Measurements from ENCODE around the gene ABLIM1.

ABLIM1 gene

DNA sequence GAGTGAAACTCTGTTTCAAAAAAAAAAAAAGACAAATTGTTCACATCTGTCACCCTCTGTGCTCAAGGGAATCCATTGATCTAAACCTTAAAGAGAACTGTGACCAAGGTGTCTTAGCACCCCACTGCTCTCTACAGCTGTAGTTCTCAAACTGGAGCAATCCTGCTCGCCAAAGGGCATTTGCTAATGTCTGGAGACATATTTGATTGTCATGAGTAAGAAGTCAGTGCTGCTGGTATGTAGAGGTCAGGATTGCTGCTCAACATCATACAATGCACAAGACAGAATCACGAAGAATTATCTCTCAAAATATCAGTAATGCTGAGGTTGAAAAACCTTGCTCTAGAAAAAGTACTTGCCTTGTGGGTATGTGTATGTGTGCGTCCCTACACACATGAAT is 30.0 kb downstream of the ABLIM1 start:
- Histone ChIP-seq H3K36me3 (no peaks in the 10 kb centered on the region), H3K9ac (no peak overlapping the region), H3K4me2 (no peak overlapping the region), H3K9me3 (peaks cover 19% of the 10 kb centered on the region), H3K27me3 (peaks cover 34% of the 10 kb centered on the region), H3K27ac (no peak overlapping the region), H3K4me1 (peaks cover 4% of the 10 kb centered on the region; the same call in 1 of the 2 replicates), H3K4me3 (no peak overlapping the region), H4K20me1 (no peaks in the 10 kb centered on the region)
- no peak for TF ChIP-seq Cebpa-rat (IDR thresholded peaks at IDR 0.05)

DNA sequence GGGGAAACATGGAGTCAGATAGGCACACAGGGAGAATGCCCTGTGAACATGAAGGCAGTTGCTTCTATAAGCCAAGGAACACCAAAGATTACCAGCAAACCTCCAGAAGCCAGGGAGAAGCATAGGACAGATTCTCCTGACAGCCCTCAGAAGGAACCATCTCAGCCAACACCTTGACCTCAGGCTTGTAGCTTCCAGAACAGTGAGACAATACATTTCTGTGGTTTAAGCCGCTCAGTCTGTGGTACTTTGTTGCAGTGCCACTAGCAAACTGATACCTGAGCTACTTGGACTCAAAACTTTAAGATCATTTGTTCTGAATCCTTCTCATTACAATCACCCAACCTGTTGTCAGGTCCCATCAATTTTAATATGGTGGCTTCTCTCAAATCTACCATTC is 31.2 kb downstream of the ABLIM1 start:
- Histone ChIP-seq H3K4me1 (peaks cover 4% of the 10 kb centered on the region; the same call in 1 of the 2 replicates), H3K9me3 (peaks cover 15% of the 10 kb centered on the region), H3K36me3 (no peaks in the 10 kb centered on the region), H3K9ac (no peak overlapping the region), H4K20me1 (no peaks in the 10 kb centered on the region), H3K27me3 (peaks cover 22% of the 10 kb centered on the region), H3K4me2 (no peak overlapping the region), H3K27ac (no peak overlapping the region), H3K4me3 (no peak overlapping the region)
- no peak for TF ChIP-seq Cebpa-rat (IDR thresholded peaks at IDR 0.05)

DNA sequence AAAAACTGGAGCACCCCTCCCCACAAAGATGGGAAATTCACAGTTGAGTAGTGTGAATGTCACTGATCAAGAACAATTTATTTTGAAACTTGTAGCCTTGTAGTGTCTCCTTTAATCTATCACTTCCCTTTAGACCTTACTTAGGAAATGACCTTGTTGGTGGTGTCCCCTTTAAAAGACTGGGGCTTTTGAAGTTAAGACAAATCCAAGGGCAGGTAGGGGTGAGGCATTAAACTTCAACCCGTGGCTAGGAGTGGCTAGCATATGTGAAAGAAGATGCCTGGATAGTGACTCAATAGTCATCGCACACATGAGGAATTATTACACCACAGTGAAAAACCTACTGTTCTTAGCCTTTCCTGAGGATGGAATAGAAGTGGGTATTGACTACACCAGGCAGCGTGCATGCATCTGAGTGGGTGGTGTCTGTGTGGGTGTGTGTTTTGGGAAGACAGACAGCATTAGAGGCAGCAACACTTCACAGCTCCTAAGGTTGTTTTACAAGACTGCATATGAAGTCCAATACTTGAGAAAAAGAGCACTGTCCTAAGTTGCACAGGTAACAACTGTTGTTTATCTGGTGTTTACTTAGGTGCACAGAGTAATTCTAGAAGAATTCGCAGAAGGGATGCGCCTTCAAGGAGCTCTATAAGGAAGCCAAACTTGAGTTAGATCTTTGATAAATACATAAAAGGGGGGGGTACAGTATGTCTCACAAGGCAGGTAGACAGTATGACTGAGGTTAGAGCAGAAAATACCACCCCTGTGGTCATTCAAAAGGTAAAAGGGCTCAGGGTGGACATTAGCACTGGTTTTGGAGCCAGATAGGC is 32.9 kb downstream of the ABLIM1 start:
- Histone ChIP-seq H3K27me3 (peaks cover 5% of the 10 kb centered on the region), H3K4me2 (no peak overlapping the region), H4K20me1 (no peaks in the 10 kb centered on the region), H3K4me3 (no peak overlapping the region), H3K9ac (no peak overlapping the region), H3K27ac (no peak overlapping the region), H3K4me1 (peaks cover 4% of the 10 kb centered on the region; the same call in 1 of the 2 replicates), H3K36me3 (no peaks in the 10 kb centered on the region), H3K9me3 (peaks cover 11% of the 10 kb centered on the region)
- TF ChIP-seq Cebpa-rat (IDR thresholded peaks at IDR 0.05), result no peak

DNA sequence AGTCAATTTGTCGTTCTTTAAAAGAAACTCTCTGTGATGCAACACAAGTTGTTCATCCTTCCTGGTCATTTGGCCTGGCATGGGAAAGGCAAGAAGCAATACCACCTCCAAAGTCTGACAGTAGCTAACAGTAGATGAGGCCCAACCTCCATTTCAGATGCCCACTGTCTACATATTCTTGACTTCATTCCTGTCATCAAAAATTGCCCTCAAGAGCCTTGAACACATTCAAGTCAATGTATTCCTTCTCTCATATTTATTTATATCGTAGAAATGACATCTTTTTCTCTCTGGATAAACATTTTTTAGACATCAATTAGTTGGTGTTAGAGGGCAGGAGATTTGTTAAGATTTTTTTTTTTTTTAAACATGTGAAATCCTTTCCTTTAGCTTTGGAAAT is 33.7 kb downstream of the ABLIM1 start:
- peaks cover 11% of the 10 kb centered on the region for H3K9me3 ChIP-seq
- TF ChIP-seq Cebpa-rat (IDR thresholded peaks at IDR 0.05), result no peak
- no peaks in the 10 kb centered on the region for H4K20me1 ChIP-seq
- H3K4me1 ChIP-seq, result peaks cover 4% of the 10 kb centered on the region; the same call in 1 of the 2 replicates
- no peaks in the 10 kb centered on the region for H3K27me3 ChIP-seq
- no peak overlapping the region for H3K4me3 ChIP-seq
- H3K4me2 ChIP-seq, result no peak overlapping the region
- no peaks in the 10 kb centered on the region for H3K36me3 ChIP-seq
- no peak overlapping the region for H3K9ac ChIP-seq
- no peak overlapping the region for H3K27ac ChIP-seq

DNA sequence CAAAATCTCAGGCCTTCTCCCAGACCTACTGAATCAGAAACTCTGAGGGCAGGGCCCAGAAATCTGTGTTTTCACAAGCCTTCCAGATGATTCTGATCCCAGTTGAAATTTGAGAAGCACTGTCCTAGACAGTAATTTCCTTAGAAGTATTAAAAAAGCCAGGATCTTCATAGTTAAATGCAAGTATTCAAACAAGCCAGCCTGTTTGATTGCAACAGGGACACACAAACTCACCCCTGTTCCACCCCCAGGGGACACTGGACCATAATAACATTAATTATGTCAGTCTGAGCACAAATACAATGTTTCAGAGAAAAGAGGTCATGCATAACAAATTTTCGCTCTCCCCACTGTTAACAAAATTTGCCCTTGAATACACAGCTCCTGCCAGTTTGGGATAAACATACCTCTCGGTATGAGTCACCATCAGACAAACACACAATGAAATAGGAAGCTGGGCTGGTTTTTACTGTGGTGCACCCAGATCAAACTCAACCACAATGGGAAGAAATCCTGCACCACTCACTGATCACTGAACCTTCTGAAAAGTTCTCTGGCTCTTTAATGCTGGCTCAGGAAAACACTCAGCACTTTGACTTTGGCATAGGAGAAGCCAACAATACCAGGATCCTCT is 34.3 kb downstream of the ABLIM1 start:
- Histone ChIP-seq H3K9me3 (peaks cover 11% of the 10 kb centered on the region), H4K20me1 (no peaks in the 10 kb centered on the region), H3K4me3 (no peak overlapping the region), H3K4me2 (no peak overlapping the region), H3K36me3 (no peaks in the 10 kb centered on the region), H3K9ac (no peak overlapping the region), H3K27me3 (no peaks in the 10 kb centered on the region), H3K27ac (no peak overlapping the region), H3K4me1 (peaks cover 4% of the 10 kb centered on the region; the same call in 1 of the 2 replicates)
- TF ChIP-seq Cebpa-rat (IDR thresholded peaks at IDR 0.05), result no peak

DNA sequence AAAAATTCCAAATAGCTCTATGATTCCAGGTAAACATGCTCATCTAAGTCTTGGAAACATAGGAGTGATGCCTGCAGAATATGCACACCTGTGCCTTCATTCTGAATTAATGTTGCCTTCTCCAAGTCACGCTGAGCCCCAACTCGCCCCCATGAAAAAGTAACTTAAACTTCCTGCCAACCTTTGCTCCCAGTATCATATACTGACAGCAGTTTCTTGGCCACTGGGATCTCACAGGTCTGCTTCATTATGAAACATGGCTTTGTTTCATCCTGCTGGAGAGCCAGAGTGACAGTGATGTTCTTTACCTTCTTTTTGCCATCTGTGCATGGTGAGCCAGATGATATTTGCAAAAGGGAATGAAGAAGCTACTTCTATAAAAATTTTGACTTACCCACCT is 34.9 kb downstream of the ABLIM1 start:
- Histone ChIP-seq H3K9ac (no peak overlapping the region), H3K9me3 (peaks cover 11% of the 10 kb centered on the region), H3K4me2 (no peak overlapping the region), H3K27me3 (no peaks in the 10 kb centered on the region), H4K20me1 (no peaks in the 10 kb centered on the region), H3K27ac (no peak overlapping the region), H3K36me3 (no peaks in the 10 kb centered on the region), H3K4me3 (no peak overlapping the region), H3K4me1 (peaks cover 4% of the 10 kb centered on the region; the same call in 1 of the 2 replicates)
- no peak for TF ChIP-seq Cebpa-rat (IDR thresholded peaks at IDR 0.05)

DNA sequence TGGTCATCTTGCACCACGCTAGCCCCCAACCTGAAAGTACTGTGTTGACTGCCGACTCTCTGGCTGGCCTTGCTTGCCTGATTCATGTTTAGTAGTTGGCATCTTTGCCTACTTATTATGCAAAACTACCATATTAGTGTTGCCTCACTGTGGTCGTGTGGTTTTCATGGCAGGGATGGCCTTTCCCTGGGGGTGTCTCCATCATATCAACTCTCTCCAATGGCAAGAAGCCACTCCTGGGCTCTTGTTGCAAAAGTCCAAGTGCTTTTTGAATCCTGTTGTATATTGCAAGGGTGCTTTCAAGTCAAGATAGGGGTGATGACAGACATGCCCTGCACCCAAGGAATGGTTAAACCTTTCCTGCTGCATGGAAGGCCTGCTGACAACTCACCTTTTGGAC is 39.4 kb downstream of the ABLIM1 start:
- Histone ChIP-seq H4K20me1 (no peaks in the 10 kb centered on the region), H3K4me3 (no peak overlapping the region), H3K4me1 (peaks cover 2% of the 10 kb centered on the region; the same call in 1 of the 2 replicates), H3K36me3 (no peaks in the 10 kb centered on the region), H3K4me2 (no peak overlapping the region), H3K9me3 (no peaks in the 10 kb centered on the region), H3K9ac (no peak overlapping the region), H3K27ac (no peak overlapping the region), H3K27me3 (no peaks in the 10 kb centered on the region)
- no peak for TF ChIP-seq Cebpa-rat (IDR thresholded peaks at IDR 0.05)

DNA sequence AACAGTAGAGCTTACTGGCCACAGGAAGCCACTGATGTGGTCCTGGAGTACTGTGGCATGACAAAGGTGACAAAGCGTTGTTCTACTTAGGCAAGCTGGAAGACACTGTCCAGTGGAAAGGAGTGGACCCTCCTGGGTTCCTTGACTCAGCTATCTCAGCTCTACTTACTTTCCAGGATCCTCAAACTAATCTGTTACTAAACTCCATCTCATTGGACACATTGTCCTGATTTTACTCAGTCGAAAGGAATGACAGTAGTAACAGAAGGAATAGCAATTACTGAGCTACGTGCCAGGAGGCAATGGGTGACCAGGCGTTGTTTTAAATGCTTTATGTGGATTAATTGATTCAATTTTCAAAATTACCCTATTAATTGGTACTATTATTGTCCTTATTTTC is 41.6 kb downstream of the ABLIM1 start:
- Histone ChIP-seq H3K4me3 (no peak overlapping the region), H3K27ac (no peak overlapping the region), H3K9me3 (no peaks in the 10 kb centered on the region), H3K36me3 (no peaks in the 10 kb centered on the region), H3K27me3 (no peaks in the 10 kb centered on the region), H3K4me2 (no peak overlapping the region), H3K9ac (no peak overlapping the region), H3K4me1 (no peaks in the 10 kb centered on the region), H4K20me1 (no peaks in the 10 kb centered on the region)
- no peak for TF ChIP-seq Cebpa-rat (IDR thresholded peaks at IDR 0.05)

DNA sequence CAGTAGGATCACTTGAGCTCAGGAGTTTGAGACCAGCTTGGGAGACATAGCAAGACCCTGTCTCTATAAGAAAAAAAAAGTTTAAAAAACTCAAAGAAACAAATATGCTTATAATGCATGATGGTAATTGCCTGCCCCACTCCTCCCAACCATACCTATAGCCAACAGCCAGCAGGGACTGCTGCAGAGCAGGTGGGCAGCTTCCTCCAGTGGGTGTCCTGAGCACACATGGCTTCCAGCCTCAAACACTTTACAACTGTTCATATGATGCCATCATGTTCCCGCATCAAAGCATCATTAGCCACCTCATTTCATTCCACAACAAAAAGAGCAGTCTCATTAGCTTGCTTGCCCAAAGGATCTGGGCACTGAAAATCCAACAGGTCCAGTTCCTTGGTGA is 42.0 kb downstream of the ABLIM1 start:
- no peaks in the 10 kb centered on the region for H4K20me1 ChIP-seq
- no peaks in the 10 kb centered on the region for H3K4me1 ChIP-seq
- H3K9ac ChIP-seq, result no peak overlapping the region
- no peak overlapping the region for H3K4me3 ChIP-seq
- TF ChIP-seq Cebpa-rat (IDR thresholded peaks at IDR 0.05), result no peak
- H3K36me3 ChIP-seq, result no peaks in the 10 kb centered on the region
- H3K27ac ChIP-seq, result no peak overlapping the region
- no peaks in the 10 kb centered on the region for H3K9me3 ChIP-seq
- no peak overlapping the region for H3K4me2 ChIP-seq
- no peaks in the 10 kb centered on the region for H3K27me3 ChIP-seq

DNA sequence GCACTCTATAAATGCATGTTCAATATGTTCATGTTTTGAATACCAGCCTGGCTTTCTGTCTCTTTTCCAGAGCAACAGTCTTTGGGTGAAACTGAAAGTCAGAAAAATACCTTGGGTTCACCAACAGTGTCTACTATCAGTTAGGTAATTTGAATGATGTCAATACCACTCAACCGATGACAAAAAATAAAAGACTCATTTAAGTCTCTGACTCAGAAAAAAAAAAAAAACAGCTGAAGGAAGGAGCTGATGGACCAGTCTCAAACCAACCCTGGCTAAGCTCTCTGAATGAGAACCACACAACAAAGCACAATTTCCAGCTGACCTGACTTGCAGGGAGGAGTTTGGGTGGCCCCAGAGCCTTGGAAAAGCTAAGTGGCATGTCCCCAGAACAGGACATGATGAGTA is 42.5 kb downstream of the ABLIM1 start:
- Histone ChIP-seq H3K4me3 (no peak overlapping the region), H3K27ac (no peak overlapping the region), H3K4me1 (no peaks in the 10 kb centered on the region), H3K36me3 (no peaks in the 10 kb centered on the region), H4K20me1 (no peaks in the 10 kb centered on the region), H3K4me2 (no peak overlapping the region), H3K9me3 (no peaks in the 10 kb centered on the region), H3K27me3 (no peaks in the 10 kb centered on the region), H3K9ac (no peak overlapping the region)
- TF ChIP-seq Cebpa-rat (IDR thresholded peaks at IDR 0.05), result no peak
